ENCODE results near the gene DOCK9.

DOCK9 gene

DNA sequence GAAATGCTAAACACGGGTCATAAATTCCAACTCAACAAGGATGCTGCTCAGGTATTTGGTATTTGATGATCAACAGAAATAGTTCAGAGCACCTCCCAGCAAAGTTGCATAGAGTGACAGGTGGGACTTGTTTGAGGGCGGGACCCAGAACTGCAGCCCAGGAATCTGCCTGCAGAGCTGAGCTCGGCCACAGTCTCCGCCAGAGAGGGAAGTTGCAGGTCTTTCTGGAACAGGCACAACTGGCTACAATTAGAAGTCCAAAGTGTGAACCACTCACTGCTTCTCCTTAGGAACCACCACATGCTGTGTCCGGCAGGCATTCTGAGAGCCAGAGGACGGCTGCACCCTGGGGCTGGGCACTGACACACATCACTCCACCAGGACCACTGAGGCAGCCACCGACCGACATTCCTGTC, 226.5 kb downstream of the DOCK9 start:
- no peak for DNase-seq (ENCODE audit: low read depth in 1 of 2, low spot score in 1 of 2)

DNA sequence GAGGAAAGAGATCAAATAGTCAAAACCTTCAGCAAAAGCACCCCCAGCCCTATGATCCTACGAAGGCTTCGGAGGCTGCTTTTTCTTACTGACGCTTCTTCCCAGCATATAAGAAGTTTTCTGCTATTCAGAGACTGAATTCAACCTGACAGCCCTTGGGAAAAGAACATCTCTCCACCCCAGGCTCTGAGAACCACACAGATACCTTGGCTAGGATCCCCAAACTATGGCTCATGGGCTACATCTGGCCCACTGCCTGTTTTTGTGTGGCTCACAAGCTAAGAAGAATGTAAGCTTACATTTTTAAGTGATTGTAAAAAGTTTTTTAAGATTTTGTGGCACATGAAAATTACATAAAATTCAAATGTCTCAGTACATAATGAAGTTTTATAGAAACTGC, 228.4 kb downstream of the DOCK9 start:
- DNase-seq (ENCODE audit: low read depth in 1 of 2, low spot score in 1 of 2) = no peak

DNA sequence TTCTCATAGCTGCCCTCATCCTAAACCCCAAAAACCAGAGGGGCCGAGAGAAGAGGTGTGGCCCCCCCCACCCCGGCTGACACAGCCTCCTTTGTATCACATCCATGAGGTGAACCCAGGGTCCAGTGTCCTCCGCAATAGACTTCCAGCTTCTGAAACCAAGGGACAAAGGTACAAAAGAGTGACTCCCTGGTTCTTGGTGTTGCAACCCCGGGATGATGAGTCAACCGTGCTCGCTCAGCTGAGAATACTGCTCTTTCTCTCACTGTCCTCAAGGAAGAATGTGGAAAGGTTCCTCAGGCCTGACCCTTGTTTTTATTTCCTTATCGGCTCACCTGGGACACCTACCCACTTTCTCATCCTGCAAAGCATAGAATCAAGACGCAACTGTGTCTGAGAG, 230.9 kb downstream of the DOCK9 start:
- DNase-seq (ENCODE audit: low read depth in 1 of 2, low spot score in 1 of 2) = no peak
